Mammary epithelial cell (primary cell): ENCODE results near the gene GPR141.

Experiments used
- CTCF ChIP-seq, 2 donors: IDR thresholded peaks in 1 of 2; conservative IDR thresholded peaks in 1 of 2; 2 replicates each; pipeline ENCODE4 v1.5.1; 2011 to 2012; ENCODE audit warnings: inconsistent platforms in 2 of 2, low read length in 2 of 2, mild to moderate bottlenecking in 2 of 2, control low read depth in 1 of 2, low read depth in 1 of 2; ENCODE audit not compliant: insufficient read depth in 1 of 2; ENCODE audit errors: extremely low read depth in 1 of 2
- EZH2 ChIP-seq: IDR thresholded peaks from 2 replicates; pipeline ENCODE4 v1.6.1; 2012; ENCODE audit warnings: low read length, inconsistent platforms, borderline replicate concordance

GRCh38 chr7:37738321-37738720, 54.8 kb downstream of the GPR141 start:
- no peak for TF ChIP-seq CTCF (conservative IDR thresholded peaks at IDR 0.05 in 1 of 2, IDR thresholded peaks at IDR 0.05 in 1 of 2; ENCODE audit: extremely low read depth in 1 of 2, insufficient read depth in 1 of 2, low read depth in 1 of 2, low read length in 2 of 2)
- no peak for TF ChIP-seq EZH2
